Left ventricle myocardium inferior (tissue), 1 donor: ENCODE results near the gene CXCL5. TPM values are rescaled to one million over a fixed set of nuclear protein-coding genes. Genes with fewer than 3 reads are reported as not detected.
"Not testable (repeated sequence)": the region's sequence is repeated elsewhere in the genome, so short reads cannot be mapped to it uniquely, and the experiment has no call there.

Experiments used
- DNase-seq: peaks from one replicate; pipeline ENCODE4 v3.0.0-alpha.2; 2020
- H3K27ac ChIP-seq: fragments of 200-600 bp; replicated peaks from 2 replicates; pipeline ENCODE4 v1.8.0; 2021
- H3K27me3 ChIP-seq: fragments of 200-600 bp; 2 replicates; pipeline ENCODE4 v1.8.0; 2021; ENCODE audit warnings: low read depth
- H3K36me3 ChIP-seq: fragments of 200-600 bp; 2 replicates; pipeline ENCODE4 v1.8.0; 2021
- H3K4me1 ChIP-seq: fragments of 200-600 bp; 2 replicates; pipeline ENCODE4 v1.8.0; 2021
- H3K4me3 ChIP-seq: fragments of 200-600 bp; 2 replicates; pipeline ENCODE4 v1.8.0; 2021; ENCODE audit warnings: mild to moderate bottlenecking, moderate library complexity
- H3K9me3 ChIP-seq: fragments of 200-600 bp; replicated peaks from 2 replicates; pipeline ENCODE4 v1.8.0; 2021
- intact Hi-C: fragments of 100-400 bp; cut with micrococcal nuclease; formaldehyde crosslinking; loops from one replicate; pipeline ENCODE4 v1.11.0; 2022
- total RNA-seq: library from RNA; stranded (reverse); fragmentation: NEBNext Ultra II Directional; extraction: Animal tissue kit (Norgen Biotek cat#: 25700); gene quantifications from one replicate; pipeline ENCODE4 v1.2.1, GENCODE V29; 2021
- TF ChIP-seq, protein P1 (sequence below): fragments of 200-600 bp; IDR thresholded peaks from 2 replicates; pipeline ENCODE4 v1.8.0; 2021; ENCODE audit warnings: antibody characterized with exemption, mild to moderate bottlenecking, borderline replicate concordance
- donor health status: DM: no; HTN: yes; CAD: no; lungs with severe emphysema.

CXCL5 gene
- total RNA-seq, 1 donor from 2014 or later: not detected

DNA sequence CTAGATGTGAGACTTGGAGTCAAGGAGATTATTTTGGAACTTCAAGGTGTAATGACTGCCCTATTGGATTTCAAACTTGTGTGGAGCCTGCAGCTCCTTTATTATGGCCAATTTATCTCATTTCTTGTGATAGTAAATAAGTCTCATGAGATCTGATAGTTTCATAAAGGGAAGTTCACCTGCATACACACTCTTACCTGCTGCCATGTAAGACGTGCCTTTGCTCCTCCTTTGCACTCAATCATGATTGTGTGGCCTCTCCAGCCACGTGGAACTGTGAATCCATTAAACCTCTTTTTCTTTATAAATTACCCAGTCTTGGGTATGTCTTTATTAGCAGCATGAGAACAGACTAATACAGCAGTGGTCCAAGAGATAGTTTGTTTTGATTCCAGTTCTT is 35.8 kb downstream of the CXCL5 start:
- Histone ChIP-seq H3K36me3 (no peaks in the 10 kb centered on the region), H3K27ac (no peak overlapping the region), H3K27me3 (peaks cover 10% of the 10 kb centered on the region), H3K4me1 (no peaks in the 10 kb centered on the region), H3K4me3 (no peak overlapping the region), H3K9me3 (peaks cover 40% of the 10 kb centered on the region)
- no peak for DNase-seq
- TF ChIP-seq, protein P1, sequence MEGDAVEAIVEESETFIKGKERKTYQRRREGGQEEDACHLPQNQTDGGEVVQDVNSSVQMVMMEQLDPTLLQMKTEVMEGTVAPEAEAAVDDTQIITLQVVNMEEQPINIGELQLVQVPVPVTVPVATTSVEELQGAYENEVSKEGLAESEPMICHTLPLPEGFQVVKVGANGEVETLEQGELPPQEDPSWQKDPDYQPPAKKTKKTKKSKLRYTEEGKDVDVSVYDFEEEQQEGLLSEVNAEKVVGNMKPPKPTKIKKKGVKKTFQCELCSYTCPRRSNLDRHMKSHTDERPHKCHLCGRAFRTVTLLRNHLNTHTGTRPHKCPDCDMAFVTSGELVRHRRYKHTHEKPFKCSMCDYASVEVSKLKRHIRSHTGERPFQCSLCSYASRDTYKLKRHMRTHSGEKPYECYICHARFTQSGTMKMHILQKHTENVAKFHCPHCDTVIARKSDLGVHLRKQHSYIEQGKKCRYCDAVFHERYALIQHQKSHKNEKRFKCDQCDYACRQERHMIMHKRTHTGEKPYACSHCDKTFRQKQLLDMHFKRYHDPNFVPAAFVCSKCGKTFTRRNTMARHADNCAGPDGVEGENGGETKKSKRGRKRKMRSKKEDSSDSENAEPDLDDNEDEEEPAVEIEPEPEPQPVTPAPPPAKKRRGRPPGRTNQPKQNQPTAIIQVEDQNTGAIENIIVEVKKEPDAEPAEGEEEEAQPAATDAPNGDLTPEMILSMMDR: no peak
- intact Hi-C loops: no loop called here

DNA sequence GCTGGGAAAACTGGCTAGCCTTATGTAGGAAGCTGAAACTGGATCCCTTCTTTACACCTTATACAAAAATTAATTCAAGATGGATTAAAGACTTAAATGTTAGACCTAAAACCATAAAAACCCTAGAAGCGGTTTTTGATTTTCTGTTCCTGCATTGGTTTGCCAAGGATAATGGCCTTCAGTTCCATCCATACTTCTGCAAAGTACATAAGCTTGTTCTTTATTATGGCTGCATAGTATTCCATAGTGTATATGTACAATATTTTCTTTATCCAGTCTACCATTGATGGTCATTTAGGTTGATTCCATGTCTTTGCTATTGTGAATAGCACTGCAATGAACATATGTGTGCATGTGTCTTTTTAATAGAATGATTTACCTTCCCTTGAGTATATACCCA is 39.4 kb downstream of the CXCL5 start:
- H3K36me3 ChIP-seq, H3K27me3 ChIP-seq, H3K27ac ChIP-seq, intact Hi-C loops, DNase-seq, H3K4me3 ChIP-seq, H3K4me1 ChIP-seq: not testable (repeated sequence)
- peaks cover 72% of the 10 kb centered on the region for H3K9me3 ChIP-seq

DNA sequence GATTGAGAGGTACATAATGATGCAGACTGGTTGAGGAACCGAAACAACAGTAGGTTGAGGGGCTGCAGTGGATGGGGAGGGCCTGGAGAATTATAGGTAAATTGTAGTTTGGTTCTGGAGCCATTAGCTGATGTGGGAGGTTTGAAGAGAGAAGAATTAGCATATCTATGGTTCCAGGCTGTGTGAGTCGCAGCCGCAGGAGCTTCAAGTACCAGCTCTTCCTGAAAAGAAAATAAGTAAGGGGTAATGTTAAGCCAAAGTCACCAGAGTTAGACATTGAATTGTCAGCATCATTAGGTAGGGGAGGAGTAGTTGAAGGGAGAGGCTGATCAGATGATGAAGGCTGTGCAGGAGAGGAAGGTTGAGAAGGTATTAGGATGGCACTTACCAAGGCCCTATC is 46.1 kb downstream of the CXCL5 start:
- TF ChIP-seq, protein P1: no peak

DNA sequence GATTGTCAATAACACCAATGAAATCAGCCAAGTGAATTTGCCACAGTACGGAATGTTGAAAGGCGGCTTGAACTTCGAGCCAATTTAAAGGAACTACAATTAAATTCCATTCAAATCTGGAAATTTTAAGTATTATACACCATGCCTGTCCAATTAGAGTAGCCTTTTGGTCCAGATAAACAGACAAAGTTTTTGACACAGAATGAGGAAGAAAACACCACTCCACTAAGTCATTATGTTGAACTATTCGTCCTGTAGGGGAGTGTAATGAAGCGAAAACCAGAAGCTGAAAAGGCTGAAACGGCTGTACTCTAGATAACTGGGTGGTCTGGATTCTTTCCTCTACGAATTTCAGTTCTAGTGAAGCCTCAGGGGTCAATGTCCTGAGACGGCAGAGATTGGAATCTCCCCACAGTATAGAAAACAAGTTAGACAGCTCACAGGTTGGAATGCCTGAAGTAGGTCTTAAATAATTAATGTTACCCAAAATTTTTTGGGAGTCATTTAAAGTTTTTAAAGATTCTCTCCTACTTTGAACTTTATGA is 48.0 kb downstream of the CXCL5 start:
- intact Hi-C loops, H3K27ac ChIP-seq, H3K36me3 ChIP-seq, H3K4me1 ChIP-seq, H3K4me3 ChIP-seq, DNase-seq: not testable (repeated sequence)
- peaks cover 25% of the 10 kb centered on the region for H3K27me3 ChIP-seq
- H3K9me3 ChIP-seq: peaks cover 19% of the 10 kb centered on the region

More for the DNA sequence above, 46.1 kb downstream of the CXCL5 start:
- no peak for DNase-seq
- intact Hi-C loops: no loop called here
- H3K4me3 ChIP-seq: no peak overlapping the region
- H3K27ac ChIP-seq: no peak overlapping the region
- H3K9me3 ChIP-seq: peaks cover 33% of the 10 kb centered on the region
- no peaks in the 10 kb centered on the region for H3K4me1 ChIP-seq
- no peaks in the 10 kb centered on the region for H3K36me3 ChIP-seq
- H3K27me3 ChIP-seq: peaks cover 8% of the 10 kb centered on the region

DNA sequence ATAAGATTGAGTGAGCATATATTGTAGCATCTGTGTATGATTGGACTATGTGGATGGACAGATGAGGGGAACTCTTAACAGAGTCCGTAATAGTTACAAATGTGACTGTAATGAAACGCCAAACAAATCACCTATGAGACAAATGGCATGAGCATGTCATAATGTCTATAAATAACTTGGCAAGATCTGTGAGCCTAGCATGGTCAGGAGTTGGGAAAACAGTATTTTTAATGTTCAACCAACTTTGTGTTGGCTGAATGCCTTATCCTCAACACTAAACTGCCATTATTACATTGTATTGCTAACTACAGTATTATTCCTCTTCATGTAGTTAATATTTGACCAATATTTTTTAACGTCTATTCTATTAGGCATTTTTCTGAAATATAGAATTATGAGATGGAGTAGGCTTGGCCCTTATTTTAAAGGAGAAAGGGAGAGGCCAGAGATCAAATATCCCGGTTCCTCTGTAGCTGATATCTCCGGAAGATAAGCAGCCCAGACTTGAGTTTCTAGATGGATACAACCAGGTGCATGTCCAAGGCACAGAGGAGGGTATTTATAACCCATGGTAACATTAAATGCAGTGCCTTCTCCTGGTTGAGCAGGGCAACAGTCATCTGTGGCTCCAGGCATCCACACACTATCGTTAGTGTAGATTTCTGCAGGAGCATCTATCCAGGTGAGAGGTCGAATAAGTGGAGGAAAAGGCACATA is 49.3 kb downstream of the CXCL5 start:
- H3K4me1 ChIP-seq: peaks cover 10% of the 10 kb centered on the region
- no peak overlapping the region for H3K27ac ChIP-seq
- no peaks in the 10 kb centered on the region for H3K36me3 ChIP-seq
- H3K27me3 ChIP-seq: peaks cover 38% of the 10 kb centered on the region
- H3K9me3 ChIP-seq: peaks cover 6% of the 10 kb centered on the region
- no peak overlapping the region for H3K4me3 ChIP-seq
- intact Hi-C loops: no loop called here
- TF ChIP-seq, protein P1: no peak
- DNase-seq: no peak

DNA sequence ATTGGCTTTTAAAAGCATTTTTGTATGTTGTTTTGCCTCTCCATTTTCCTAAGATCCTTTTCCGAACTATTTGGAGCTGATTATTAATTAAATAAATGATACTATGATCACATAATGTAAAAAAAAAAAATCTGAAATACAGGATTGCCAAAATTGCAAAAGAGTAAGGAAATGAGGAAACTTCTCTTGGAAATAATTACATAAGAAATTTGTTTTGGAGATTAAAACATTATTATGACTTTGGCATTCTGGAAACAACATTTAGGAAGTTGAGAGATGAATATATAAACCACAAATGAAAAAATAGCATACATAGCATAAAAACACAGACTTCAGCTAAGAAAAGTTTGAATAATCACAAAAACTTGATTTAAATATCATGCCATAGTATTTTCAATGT is 50.2 kb downstream of the CXCL5 start:
- Histone ChIP-seq H3K4me3 (no peak overlapping the region), H3K4me1 (peaks cover 13% of the 10 kb centered on the region), H3K9me3 (peaks cover under 1% of the 10 kb centered on the region), H3K36me3 (no peaks in the 10 kb centered on the region), H3K27me3 (peaks cover 46% of the 10 kb centered on the region), H3K27ac (no peak overlapping the region)
- intact Hi-C loops: no loop called here
- TF ChIP-seq, protein P1: no peak
- no peak for DNase-seq
